GM21737 (cell line): ENCODE results near the gene CELA3A.
A peak's percentile ranks its signal among the peaks of the same experiment; 100 is the strongest.
"Not testable (repeated sequence)": the region's sequence is repeated elsewhere in the genome, so short reads cannot be mapped to it uniquely, and the experiment has no call there.

Experiments
- ATAC-seq: cut with Tn5 transposase; IDR thresholded peaks from one replicate; pipeline ENCODE4 v1.9.1; 2021; ENCODE audit warnings: mild to moderate bottlenecking, moderate library complexity; ENCODE audit not compliant: unreplicated experiment

The CELA3A gene

DNA sequence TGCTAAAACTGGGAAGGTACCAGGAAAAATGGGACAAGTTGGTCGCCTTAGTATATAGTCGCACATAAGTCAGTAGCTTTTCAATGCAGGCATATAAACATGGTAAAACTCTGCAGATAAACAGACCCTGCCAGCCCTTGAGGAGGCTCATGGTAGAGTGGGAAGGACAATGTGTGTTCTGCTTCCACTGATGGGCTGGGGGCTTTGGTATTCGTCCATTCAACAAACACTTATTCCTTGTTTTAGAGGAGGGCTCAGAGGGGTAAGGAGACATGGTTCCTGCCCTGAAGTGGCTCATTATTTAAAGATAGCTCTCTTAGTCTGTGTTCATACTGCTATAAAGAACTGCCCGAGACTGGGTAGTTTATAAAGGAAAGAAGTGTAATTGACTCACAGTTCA lies 11.3 kb downstream of the CELA3A start:
- ATAC-seq: not testable (repeated sequence)

DNA sequence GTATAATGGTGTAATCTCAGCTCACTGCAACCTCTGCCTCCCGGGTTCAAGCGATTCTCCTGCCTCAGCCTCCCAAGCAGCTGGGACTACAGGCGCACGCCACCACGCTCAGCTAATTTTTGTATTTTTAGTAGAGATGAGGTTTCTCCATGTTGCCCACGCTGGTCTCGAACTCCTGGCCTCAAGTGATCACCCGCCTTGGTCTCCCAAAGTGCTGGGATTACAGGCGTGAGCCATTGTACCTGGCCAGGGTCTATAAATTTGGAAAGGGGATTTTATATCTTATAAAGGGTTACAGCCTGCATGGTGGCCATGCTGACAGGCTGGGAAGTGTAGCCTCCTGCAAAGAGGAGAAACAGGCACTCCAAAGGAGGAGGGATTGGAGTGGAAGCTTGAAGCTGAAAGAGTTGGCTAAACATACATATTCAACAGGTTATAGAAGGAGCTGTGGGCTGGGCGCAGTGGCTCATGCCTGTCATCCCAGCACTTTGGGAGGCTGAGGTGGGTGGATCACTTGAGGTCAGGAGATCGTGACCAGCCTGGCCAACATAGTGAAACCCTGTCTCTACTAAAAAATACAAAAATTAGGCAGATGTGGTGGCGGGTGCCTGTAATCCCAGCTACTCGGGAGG lies 13.2 kb downstream of the CELA3A start:
- ATAC-seq: not testable (repeated sequence)

DNA sequence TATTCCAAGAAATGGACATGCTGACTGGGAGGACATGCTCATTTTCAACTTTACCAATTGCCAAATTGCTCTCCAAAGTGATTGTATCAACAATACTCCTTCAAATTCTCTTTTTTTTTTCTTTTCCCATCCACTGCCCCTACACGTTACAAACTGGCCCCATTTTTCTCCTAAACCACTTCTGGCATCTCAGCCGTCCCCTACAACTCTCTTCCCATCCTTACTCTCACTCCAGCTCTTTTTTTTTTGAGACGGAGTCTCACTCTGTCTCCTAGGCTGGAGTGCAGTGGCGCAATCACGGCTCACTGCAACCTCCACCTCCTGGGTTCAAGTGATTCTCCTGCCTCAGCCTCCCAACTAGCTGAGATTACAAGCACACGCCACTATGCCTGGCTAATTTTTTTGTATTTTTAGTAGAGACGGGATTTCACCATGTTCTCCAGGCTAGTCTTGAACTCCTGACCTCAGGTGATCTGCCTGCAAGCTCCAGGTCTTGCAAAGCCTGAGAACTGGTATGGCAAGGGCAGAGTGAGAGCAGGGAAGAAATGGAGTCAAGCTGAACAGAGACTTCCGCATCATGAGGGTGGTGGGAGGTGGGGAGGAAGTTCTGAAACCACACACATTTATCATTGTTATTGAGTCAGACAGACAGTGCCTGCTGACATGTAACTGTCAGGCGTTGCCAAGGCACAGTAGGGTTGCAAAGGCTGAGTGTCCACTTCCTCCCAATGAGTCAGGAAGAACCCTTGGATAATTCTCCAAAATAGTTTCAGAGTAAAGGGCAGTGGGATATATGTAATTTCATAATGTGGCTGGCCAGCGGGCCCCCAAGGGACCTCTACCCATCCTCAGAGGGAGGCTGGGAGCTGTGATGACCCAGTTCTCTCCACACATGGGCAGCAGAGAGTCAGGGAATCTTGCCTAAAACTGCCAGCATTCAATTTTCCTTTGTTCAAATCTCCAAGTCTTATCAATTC lies 17.4 kb downstream of the CELA3A start:
- ATAC-seq: no peak

DNA sequence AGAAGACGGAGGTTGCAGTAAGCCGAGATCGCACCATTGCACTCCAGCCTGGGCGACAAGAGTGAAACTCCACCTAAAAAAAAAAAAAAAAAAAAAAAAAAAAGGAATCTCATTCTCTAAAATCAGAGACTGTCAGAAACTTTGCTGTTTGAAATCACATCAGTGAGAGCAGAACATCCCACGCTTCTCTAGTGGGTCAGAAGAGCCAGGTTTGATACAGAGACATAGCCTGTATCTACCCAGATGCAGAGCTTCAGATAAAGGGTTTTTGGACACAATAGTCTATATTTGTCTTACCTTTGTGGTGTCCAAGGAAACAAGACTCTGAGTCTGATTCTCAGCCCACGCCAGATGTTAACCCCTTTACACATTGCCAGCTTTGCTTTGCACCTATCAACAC lies 19.6 kb downstream of the CELA3A start:
- ATAC-seq: no peak

DNA sequence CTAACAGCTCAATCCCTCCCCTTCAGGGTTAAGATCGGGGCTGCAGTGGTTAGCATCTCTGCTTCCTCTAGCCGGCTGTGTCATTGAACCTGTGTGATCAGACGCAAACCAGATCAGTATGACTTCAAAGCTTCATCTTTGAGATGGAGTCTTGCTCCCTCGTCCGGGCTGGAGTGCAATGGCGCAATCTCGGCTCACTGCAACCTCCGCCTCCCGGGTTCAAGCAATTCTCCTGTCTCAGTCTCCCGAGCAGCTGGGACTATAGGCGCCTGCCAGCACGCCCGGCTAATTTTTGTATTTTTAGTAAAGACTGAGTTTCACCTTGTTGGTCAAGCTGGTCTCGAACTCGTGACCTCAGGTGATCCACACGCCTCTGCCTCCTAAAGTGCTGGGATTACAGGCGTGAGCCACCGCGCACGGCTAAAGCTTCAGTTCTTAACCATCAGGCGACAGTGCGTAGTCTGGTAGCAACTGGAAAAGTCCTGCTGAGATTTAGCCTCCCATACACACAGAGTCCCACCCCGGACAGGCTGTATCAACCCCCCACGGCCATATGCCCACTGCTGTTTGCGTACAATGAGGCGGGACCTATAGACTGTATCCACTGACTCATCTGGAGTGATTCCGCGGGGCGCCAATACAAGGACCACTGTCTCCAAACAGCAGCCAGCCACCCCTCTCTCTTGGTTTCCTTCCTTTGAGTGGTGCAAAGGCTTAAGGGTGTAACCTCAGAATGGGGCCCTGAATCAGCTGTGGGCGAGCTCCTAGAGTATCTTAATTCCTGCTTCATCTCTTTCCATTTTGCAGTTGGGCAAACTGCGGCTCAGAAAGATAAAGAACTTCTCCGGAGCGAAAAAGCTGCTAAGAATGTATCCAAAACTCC lies 23.3 kb downstream of the CELA3A start:
- ATAC-seq: peak; percentile 44

DNA sequence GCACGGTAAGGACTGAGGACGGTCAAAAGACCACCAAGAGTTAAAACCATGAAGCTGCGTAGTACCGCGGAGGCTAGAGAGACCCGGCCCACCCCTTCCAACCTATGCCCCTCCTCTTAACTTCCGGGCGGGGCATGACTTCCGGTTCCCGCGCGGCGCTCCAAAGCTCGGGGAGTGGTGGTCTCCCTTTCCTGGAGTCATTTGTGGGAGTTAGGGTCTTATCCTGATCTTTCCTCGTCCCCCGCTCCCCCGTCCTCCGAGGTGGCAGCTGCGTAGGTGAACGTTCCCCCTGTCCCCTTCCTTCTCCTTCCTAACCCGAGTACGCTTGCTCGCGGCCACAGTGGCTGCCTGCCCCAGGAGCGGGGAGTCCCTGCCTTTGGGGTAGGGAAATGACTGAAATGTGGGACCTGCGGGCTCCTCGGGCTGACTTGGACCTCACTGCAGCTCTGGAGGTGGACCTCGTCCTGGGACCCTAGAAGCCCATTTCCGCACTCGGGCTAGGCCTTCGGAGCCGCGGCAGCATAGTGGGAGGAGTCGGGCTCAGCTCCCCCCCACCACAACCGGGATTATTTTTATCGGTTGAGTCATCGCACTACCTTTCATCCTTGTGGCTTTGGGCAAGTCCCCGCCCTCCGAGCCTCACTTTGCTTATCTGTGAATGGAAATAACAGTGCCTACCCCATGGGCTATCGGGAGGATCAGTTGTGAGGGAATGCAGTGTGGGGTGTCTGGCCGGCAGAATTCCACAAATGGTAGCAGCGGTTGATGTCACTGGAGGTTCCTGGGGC lies 24.1 kb downstream of the CELA3A start:
- peak; percentile 59 for ATAC-seq

DNA sequence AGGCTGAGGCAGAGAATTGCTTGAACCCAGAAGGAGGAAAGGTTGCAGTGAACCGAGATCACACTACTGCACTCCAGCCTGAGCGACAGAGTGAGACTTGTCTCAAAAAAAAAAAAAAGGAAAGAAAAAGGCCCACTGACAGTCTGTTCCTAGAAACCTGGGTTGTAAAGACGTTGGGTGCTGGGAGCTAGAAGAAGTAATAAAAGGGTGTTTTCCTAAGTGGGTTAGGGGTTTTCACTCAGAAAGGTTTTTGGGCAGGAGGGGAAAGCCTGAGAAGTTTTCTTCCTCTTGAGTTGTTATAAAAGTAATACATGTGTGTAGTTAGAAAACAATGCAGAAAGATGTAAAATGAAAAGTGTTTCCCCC lies 25.4 kb downstream of the CELA3A start:
- ATAC-seq: no peak

DNA sequence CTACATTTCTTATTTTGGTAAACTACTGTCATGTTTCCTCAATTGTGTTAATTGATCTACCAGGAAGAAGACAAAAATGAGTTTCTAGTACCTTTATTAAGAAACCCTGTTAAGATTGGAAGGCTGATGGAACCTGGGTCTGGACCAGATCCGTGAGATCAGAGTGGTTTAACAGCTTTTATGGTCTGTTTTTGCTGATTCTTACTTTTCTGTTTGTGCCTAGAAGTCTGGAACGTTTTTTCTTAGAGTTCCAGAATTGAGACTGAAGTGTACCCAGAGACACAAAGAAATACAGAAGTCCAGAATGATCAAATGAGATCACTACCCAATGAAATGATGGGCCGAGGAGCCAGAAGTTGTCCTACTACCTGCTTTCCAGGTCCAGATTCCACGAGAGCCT lies 28.6 kb downstream of the CELA3A start:
- no peak for ATAC-seq

DNA sequence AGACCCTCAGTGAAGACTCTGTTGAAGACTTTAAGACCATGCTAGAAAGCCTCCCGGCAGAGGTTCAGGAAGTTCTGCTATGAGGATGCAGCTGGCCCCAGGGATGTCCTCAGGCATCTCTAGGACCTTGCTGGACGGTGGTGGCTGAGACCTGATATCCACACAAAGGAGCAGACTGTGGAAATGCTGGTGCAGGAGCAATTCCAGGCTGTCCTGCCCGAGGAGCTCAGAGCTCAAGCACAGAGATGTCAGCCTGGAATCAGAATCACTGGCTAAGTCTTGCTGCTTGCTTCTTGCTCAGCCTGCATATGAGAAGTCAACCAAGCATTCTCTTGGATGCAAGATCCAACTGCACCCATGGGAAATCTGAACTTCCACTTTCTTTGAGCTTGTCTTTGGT lies 29.0 kb downstream of the CELA3A start:
- ATAC-seq: no peak

DNA sequence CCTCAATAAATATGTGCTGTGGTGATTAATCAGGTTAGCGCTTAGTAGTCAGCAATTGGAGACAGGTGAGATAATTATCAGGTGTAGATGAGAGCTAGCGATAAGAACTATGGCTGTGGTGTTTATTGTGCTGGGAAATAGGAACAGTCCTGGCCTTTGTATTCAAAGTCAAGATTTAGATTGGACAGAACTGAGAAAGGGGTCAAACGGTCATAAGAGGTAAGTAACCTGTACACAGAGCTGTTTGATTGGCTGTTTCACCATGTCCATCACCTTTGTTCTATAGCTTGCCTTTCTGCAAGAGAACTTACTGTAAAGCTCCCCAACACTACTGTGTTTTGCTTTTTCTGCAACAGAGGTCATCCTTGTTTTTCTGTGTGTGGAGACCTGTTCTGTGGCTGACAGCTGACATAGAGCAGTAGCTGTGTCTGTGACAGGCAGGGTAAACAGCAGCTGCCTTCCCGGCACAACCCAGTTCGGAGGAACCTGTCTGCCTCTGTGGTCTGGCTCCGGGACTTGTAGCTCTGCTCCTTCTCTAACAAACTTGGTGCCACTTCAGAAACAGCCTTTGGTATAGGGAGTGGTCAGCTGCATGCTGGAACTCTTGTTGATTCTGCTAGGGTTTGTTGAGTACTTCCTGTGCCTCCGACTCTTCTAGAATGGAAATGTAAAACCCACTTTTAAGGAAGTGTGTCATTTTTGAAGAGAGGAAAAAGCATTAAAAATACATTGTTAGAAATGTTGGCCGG lies 29.9 kb downstream of the CELA3A start:
- ATAC-seq: no peak

DNA sequence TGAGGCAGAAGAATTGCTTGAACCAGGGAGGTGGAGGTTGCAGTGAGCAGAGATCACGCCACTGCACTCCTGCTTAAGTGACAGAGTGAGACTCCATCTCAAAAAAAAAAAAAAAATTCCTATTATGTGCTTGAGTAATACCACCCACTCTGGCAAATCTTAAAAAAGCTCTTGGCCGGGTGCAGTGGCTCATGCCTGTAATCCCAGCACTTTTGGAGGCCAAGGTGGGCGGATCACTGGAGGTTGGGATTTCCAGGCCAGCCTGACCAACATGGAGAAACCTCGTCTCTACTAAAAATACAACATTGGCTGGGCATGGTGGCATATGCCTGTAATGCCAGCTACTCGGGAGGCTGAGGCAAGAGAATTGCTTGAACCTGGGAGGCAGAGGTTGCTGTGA lies 33.4 kb downstream of the CELA3A start:
- ATAC-seq: not testable (repeated sequence)

DNA sequence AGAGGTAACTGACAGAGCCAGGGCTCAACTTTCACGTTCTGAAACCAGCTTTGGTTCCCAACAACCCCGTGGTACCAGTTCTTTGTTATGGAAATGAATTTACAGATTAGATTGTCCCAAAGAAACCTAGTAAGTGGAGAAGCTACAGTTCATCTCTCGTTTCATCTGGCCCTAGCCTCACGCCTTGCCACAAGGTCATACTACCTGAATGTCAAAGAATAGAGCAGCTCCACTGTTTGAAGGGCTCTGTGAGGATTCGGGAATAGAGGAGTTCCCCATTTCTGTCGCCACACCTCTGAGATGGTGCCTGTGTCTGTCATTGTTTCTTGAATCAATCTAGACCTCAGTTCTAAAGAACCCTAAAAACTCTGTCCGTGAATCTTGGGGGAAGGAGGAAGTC lies 36.1 kb downstream of the CELA3A start:
- no peak for ATAC-seq

DNA sequence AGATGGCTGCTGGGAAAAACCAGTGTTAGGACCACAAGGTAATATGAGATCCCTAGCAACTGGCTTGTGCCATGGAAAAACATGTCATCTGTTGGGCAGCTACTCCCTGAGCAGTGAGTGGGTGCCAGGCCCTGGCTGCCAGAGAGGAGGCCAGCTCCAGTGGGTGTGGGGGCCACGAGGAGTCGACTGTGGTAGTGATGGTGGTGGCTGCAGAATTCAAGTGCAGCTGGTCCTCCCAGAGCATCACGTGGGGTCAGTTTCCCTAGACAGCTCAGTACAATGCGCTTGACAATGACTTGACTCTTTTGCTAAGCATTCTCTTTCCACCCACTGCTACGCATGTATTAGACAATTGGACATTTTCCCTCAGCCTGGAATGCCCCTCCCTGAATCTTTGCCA lies 36.6 kb downstream of the CELA3A start:
- ATAC-seq: no peak

DNA sequence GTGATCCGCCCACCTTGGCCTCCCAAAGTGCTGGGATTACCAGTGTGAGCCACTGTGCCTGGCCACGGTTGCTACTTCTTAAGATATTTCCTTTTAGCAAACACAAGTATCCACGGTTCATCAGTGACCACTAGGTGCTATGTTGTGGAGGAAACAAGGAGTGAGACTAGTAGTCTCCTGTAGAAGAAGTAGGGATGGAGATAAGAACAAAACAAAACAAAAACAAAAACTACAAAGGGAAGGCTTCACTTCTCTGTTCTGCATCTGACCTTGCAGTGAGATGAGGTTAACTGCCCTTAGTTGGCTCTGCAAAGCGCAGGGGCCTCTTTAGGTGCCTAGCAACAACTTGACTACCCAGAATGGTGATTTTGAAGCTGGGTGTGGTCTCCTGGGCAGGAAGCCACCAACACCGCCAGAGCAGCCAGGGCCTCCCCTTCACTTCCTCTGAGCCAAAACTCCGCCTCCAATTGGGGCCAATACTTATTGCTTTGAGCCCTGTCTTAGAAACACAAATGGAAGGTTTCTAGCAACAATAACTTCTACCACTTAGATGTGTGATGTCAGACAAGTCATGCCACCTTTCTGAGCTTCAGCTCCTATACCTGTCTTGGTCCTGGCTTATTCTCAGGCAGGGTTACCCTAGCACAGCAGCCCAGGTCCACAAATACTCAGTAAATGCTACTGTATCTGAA lies 38.3 kb downstream of the CELA3A start:
- peak; percentile 93 for ATAC-seq

DNA sequence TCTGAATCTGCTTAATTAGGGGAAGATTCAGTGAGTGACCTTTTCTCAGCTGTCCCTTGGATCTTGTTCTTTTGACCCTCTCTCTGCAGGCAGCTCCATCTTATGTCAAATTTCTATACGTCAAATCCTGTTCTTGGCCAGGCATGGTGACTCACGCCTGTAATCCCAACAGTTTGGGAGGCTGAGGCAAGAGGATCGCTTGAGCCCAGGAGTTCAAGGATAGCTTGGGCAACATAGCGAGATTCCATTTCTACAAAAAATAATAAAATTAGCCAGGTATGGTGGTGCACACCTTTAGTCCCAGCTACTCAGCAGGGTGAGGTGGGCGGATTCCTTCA lies 38.8 kb downstream of the CELA3A start:
- ATAC-seq: no peak

DNA sequence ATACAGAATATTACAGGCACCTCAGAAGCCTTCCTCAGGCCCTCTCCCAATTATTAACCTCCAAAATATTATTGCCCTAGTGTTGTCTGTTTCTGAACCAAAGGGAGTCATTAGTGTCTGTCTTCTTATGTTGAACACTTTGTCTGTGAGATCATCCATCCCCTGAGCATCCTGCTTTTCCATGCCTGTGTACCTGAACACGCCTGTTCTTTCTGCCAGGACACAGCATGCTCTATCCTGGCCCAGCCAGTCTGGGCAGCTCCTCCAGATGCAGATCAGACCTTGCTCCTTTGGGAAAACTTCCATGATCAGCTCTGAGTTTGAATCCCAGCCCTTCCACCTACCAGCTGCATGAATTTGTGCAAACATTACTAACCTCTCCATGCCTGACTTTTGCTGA lies 40.0 kb downstream of the CELA3A start:
- no peak for ATAC-seq

DNA sequence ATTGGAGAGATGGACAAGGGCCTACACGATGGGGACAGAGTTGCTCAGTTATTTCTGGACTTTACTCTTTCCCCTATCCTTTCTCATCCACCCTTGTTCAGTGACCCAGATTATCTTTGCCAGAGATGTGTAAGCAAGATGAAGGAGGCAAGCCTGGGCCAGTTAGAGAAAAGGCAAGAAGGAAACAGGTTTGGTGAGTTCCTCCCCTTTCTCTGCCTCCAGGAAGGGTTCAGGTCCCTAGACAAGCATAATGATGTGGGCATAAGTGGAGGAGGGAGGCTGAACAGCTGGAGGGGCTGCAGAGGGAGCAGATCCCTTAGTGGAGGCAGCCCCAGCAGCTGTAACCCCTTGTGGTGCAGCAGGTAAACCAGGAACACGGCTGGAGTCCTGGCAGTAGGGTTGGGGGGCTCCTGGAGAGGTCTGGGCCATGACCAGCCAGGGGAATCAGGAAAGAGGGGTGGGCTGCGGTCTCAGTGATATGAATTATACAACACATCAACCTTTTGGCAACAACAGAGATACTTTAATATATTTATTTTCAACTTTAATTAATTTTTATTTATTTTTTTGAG lies 41.8 kb downstream of the CELA3A start:
- ATAC-seq: no peak

DNA sequence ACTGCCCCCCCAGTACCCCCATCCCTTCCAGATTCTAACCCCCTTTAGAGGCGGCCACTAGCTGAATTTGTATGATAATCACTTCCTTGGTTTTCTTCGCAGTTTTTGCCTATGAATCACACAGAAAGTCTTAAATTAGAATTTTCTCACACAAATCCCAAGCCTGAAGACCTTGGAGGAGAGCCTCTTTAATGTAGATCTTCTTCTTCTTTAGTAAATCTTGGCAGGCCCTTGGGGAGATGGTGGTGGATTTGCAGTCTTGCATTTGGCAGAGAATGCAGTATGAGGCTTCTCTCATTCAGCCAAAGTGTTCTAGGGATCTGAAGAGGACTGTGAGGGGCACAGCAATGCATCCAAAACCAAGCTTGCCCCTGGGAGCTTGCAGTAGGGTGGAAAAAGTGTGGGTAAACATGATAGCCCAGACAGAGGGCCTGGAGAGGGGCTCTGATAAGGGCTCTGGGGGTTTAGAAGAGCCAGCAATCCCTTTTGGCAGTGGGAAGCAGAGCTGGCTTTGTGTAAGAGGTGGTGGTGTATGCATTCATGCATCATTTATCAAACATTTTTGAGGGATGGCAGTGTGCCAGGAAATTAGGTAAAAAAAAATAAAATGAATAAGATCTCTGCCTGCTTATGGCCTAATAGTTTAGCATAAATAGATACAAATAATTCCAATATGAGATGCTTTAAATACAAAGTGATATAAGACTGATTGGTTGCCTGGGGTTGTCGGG lies 43.4 kb downstream of the CELA3A start:
- no peak for ATAC-seq
